T-cell (primary cell): ENCODE measurements around the gene TMED10. TPM values are rescaled to one million over a fixed set of nuclear protein-coding genes. Genes with fewer than 3 reads are reported as not detected.
"Not testable (repeated sequence)": the region's sequence is repeated elsewhere in the genome, so short reads cannot be mapped to it uniquely, and the experiment has no call there.

Source experiments
- ATAC-seq, 4 experiments: fragments of 200-7000 bp in 3 of 4; fragments of 150-1000 bp in 1 of 4; cut with Tn5 transposase; replicated peaks in 1 of 4; 1 replicate in 3 of 4; 2 replicates in 1 of 4; pipeline ENCODE4 v1.10.0; 2021; ENCODE audit warnings: moderate library complexity in 3 of 4, mild to moderate bottlenecking in 2 of 4, moderate number of reproducible peaks in 1 of 4
- CTCF ChIA-PET, 2 donors: fragments of 300-600 bp; sonication (Branson Sonifier 250); formaldehyde crosslinking; loops; one replicate each; lab custom pipeline; 2022; ENCODE audit warnings: antibody characterized with exemption in 2 of 2; lab: Charles Lee
- POLR2A ChIA-PET, 2 donors: fragments of 300-600 bp; sonication (Branson Sonifier 250); formaldehyde crosslinking; loops; one replicate each; lab custom pipeline; 2022; ENCODE audit warnings: antibody characterized with exemption in 2 of 2; lab: Charles Lee
- DNase-seq, 35 experiments: peaks; one replicate each; pipeline versions ENCODE4 v3.0.0 to v3.0.0-alpha.2; 2013 to 2023
- H3K27ac ChIP-seq: one replicate; pipeline ENCODE4 v1.5.1; 2013; ENCODE audit warnings: low read length
- H3K27me3 ChIP-seq, 2 experiments: replicated peaks in 1 of 2; 1 replicate in 1 of 2; 2 replicates in 1 of 2; pipeline versions ENCODE4 v1.6.1 to v1.7.0; 2013; ENCODE audit warnings: low read length in 1 of 2, mixed read lengths in 1 of 2; ENCODE audit not compliant: control insufficient read depth in 2 of 2, insufficient read depth in 2 of 2; ENCODE audit errors: extremely low read depth in 1 of 2
- H3K36me3 ChIP-seq, 2 donors: 1 replicate in 1 of 2; 2 replicates in 1 of 2; pipeline versions ENCODE4 v1.6.1 to v1.7.0; 2013; ENCODE audit warnings: low read length in 1 of 2; ENCODE audit not compliant: control insufficient read depth in 2 of 2, insufficient read depth in 1 of 2; ENCODE audit errors: extremely low read depth in 1 of 2
- H3K4me1 ChIP-seq, 2 experiments: 1 replicate in 1 of 2; 2 replicates in 1 of 2; pipeline versions ENCODE4 v1.6.1 to v1.7.0; 2013; ENCODE audit warnings: low read length in 2 of 2, mixed read lengths in 1 of 2; ENCODE audit not compliant: insufficient read depth in 2 of 2, control insufficient read depth in 1 of 2; ENCODE audit errors: extremely low read depth in 1 of 2
- H3K4me3 ChIP-seq, 2 donors: 1 replicate in 1 of 2; 2 replicates in 1 of 2; pipeline versions ENCODE4 v1.5.1 to v1.7.0; 2013; ENCODE audit warnings: mild to moderate bottlenecking in 2 of 2, low read length in 1 of 2, moderate library complexity in 1 of 2; ENCODE audit not compliant: control insufficient read depth in 1 of 2; ENCODE audit errors: extremely low read depth in 1 of 2
- H3K9me3 ChIP-seq: 2 replicates; pipeline ENCODE4 v1.7.0; 2013
- H3K27ac Mint-ChIP-seq, 2 donors: one replicate each; pipeline ENCODE4 v1.8.0; 2020 to 2021; ENCODE audit warnings: mild to moderate bottlenecking in 2 of 2, mixed read lengths in 2 of 2
- H3K27me3 Mint-ChIP-seq, 2 donors: one replicate each; pipeline ENCODE4 v1.8.0; 2021 to 2022; ENCODE audit warnings: mixed read lengths in 2 of 2
- H3K36me3 Mint-ChIP-seq: one replicate; pipeline ENCODE4 v1.8.0; 2021; ENCODE audit warnings: mixed read lengths
- H3K4me1 Mint-ChIP-seq, 3 donors: one replicate each; pipeline ENCODE4 v1.8.0; 2020 to 2022; ENCODE audit warnings: mixed read lengths in 3 of 3, mild to moderate bottlenecking in 1 of 3
- H3K4me3 Mint-ChIP-seq, 3 donors: one replicate each; pipeline ENCODE4 v1.8.0; 2020 to 2022; ENCODE audit warnings: mild to moderate bottlenecking in 3 of 3, mixed read lengths in 3 of 3, moderate library complexity in 3 of 3
- H3K9me3 Mint-ChIP-seq, 3 donors: one replicate each; pipeline ENCODE4 v1.8.0; 2020 to 2022; ENCODE audit warnings: mixed read lengths in 3 of 3
- WGBS: methylation state at CpG from one replicate; pipeline ENCODE4 v1.1.5; 2013; ENCODE audit warnings: missing lambda C conversion rate; ENCODE audit not compliant: insufficient coverage; 5-methylcytosine and 5-hydroxymethylcytosine counted together
- total RNA-seq, 35 experiments: library from RNA in 6 of 35; stranded (reverse) in 6 of 35; fragments of 120-200 nt in 1 of 35; gene quantifications; one replicate each; pipeline versions ENCODE4 v1.2.1 to v1.2.4 and lab custom pipeline; 2013 to 2026

The TMED10 gene
- total RNA-seq, 5 donors from 2014 or later (not counting 1 experiment from before 2014, with no cell fraction given) = 143 to 193 (median 151) TPM

GRCh38 chr14:75127903-75128595 is 48.4 kb downstream of the TMED10 start:
- peaks cover 14 to 34% of the 10 kb centered on the region in 2 experiments for H3K4me1 ChIP-seq
- H3K9me3 ChIP-seq = no peaks in the 10 kb centered on the region
- no peak for ATAC-seq
- Mint-ChIP-seq H3K4me1 (peaks cover 44 to 53% (median 50%) of the 10 kb centered on the region in 3 donors), H3K9me3 (no peaks in the 10 kb centered on the region), H3K4me3 (peak overlapping the region; percentile 95 to 97 (median 96)), H3K36me3 (peaks cover 9% of the 10 kb centered on the region), H3K27me3 (no peaks in the 10 kb centered on the region), H3K27ac (peak overlapping the region; percentile 87 to 96)
- H3K4me3 ChIP-seq = peak overlapping the region; percentile 36 to 87
- H3K27ac ChIP-seq = peak overlapping the region; percentile 92
- peaks cover 0 to 10% of the 10 kb centered on the region in 2 donors for H3K36me3 ChIP-seq
- H3K27me3 ChIP-seq = no peaks in the 10 kb centered on the region
- WGBS = 95% methylated on average over 7 of the region's 10 CpGs
- CTCF ChIA-PET = interaction anchor here (0.5 to 1.2 kb wide), 6 partner anchors 12 to 181 kb away, joined by 3 to 5 read pairs (median 3); no protein-coding TSS in a partner anchor
- POLR2A ChIA-PET = interaction anchor here in 1 of 2 donors (1.0 kb wide), 1 partner anchor 170 kb away, joined by 4 read pairs; no protein-coding TSS in a partner anchor
- DNase-seq = no peak

GRCh38 chr14:75127474-75127820 is 49.0 kb downstream of the TMED10 start:
- peaks cover 44 to 50% (median 47%) of the 10 kb centered on the region in 3 donors for H3K4me1 Mint-ChIP-seq
- H3K9me3 Mint-ChIP-seq, H3K9me3 ChIP-seq, H3K36me3 ChIP-seq, H3K27me3 Mint-ChIP-seq, ATAC-seq, H3K36me3 Mint-ChIP-seq, H3K27me3 ChIP-seq: not testable (repeated sequence)
- H3K4me3 ChIP-seq = peak overlapping the region; percentile 36 to 87
- CTCF ChIA-PET = interaction anchor here in 1 of 2 donors (0.5 to 1.5 kb wide), 4 partner anchors 9 to 266 kb away, joined by 3 to 4 read pairs (median 3); no protein-coding TSS in a partner anchor
- DNase-seq = peak in 3 of 35 experiments; percentile 3 to 23 (median 5)
- H3K27ac ChIP-seq = peak overlapping the region; percentile 92
- peak overlapping the region; percentile 96 for H3K27ac Mint-ChIP-seq
- peak overlapping the region; percentile 95 to 97 (median 96) for H3K4me3 Mint-ChIP-seq
- POLR2A ChIA-PET = interaction anchor here in 1 of 2 donors (0.7 kb wide), 1 partner anchor 59 kb away, joined by 5 read pairs; no protein-coding TSS in a partner anchor
- WGBS = 52% methylated on average over 9 of the region's 16 CpGs
- H3K4me1 ChIP-seq = peaks cover 14 to 34% of the 10 kb centered on the region in 2 experiments

GRCh38 chr14:75126679-75127473 is 49.5 kb downstream of the TMED10 start, which contains the start of gene NEK9:
Gene NEK9, minus strand, starts transcription at chr14:75127048. Its CDS starts 127 bp downstream, at chr14:75126921.
- Histone ChIP-seq H3K4me3 (peak within 1 kb of the TSS; percentile 36 to 87), H3K9me3 (no peaks in the 10 kb centered on the region), H3K27ac (peak within 1 kb of the TSS; percentile 92), H3K27me3 (no peaks in the 10 kb centered on the region), H3K4me1 (peaks cover 14 to 34% of the 10 kb centered on the region in 2 experiments), H3K36me3 (peaks cover 0 to 5% of the 10 kb centered on the region in 2 donors)
- 0% methylated on average over 71 of the region's 76 CpGs for WGBS
- Mint-ChIP-seq H3K4me1 (peaks cover 44 to 52% (median 45%) of the 10 kb centered on the region in 3 donors), H3K4me3 (peak within 1 kb of the TSS; percentile 95 to 97 (median 96)), H3K9me3 (no peaks in the 10 kb centered on the region), H3K27ac (peak within 1 kb of the TSS; percentile 96), H3K27me3 (no peaks in the 10 kb centered on the region), H3K36me3 (peaks cover 6% of the 10 kb centered on the region)
- CTCF ChIA-PET = interaction anchor here in 1 of 2 donors (0.5 to 1.6 kb wide), 8 partner anchors 9 to 266 kb away, joined by 3 to 14 read pairs (median 3); no protein-coding TSS in a partner anchor
- ATAC-seq (peak; percentile 90 to 93 (median 92)), DNase-seq (peak; percentile 77 to 93 (median 87))
- POLR2A ChIA-PET = interaction anchor here (0.5 to 1.5 kb wide), 6 partner anchors 50 to 473 kb away, joined by 3 to 7 read pairs (median 4); no protein-coding TSS in a partner anchor

GRCh38 chr14:75126121-75126544 is 50.3 kb downstream of the TMED10 start:
- Histone ChIP-seq H3K4me1 (peaks cover 14 to 34% of the 10 kb centered on the region in 2 experiments), H3K4me3 (peak overlapping the region; percentile 36 to 87), H3K9me3 (no peaks in the 10 kb centered on the region), H3K27me3 (no peaks in the 10 kb centered on the region), H3K27ac (peak overlapping the region; percentile 92), H3K36me3 (peaks cover 0 to 5% of the 10 kb centered on the region in 2 donors)
- ChIA-PET POLR2A (interaction anchor here (0.5 to 1.5 kb wide), 6 partner anchors 51 to 474 kb away, joined by 3 to 11 read pairs (median 6); no protein-coding TSS in a partner anchor), CTCF (interaction anchor here in 1 of 2 donors (0.5 to 1.6 kb wide), 8 partner anchors 8 to 265 kb away, joined by 3 to 14 read pairs (median 3); no protein-coding TSS in a partner anchor)
- Mint-ChIP-seq H3K27ac (peak overlapping the region; percentile 96), H3K4me3 (peak overlapping the region; percentile 95 to 97 (median 96)), H3K36me3 (peaks cover 7% of the 10 kb centered on the region), H3K4me1 (peaks cover 44 to 52% (median 45%) of the 10 kb centered on the region in 3 donors), H3K9me3 (no peaks in the 10 kb centered on the region), H3K27me3 (no peaks in the 10 kb centered on the region)
- DNase-seq (peak in 12 of 35 experiments; percentile 6 to 68 (median 11)), ATAC-seq (peak in 1 of 4 experiments; percentile 34)
- no CpG with 5 or more reads among the region's 6 CpGs for WGBS

GRCh38 chr14:75125617-75126016 is 50.8 kb downstream of the TMED10 start:
- WGBS = 50% methylated on average over 1 of the region's 5 CpGs
- no peak overlapping the region for H3K4me3 ChIP-seq
- Mint-ChIP-seq H3K27ac (peak overlapping the region; percentile 64 to 96), H3K9me3 (no peaks in the 10 kb centered on the region), H3K4me1 (peaks cover 44 to 52% (median 45%) of the 10 kb centered on the region in 3 donors), H3K36me3 (peaks cover 8% of the 10 kb centered on the region), H3K4me3 (peak overlapping the region; percentile 95 to 97 (median 96)), H3K27me3 (no peaks in the 10 kb centered on the region)
- DNase-seq (no peak), ATAC-seq (no peak)
- peaks cover 14 to 34% of the 10 kb centered on the region in 2 experiments for H3K4me1 ChIP-seq
- peaks cover 0 to 6% of the 10 kb centered on the region in 2 donors for H3K36me3 ChIP-seq
- ChIA-PET POLR2A (interaction anchor here in 1 of 2 donors (0.6 to 1.5 kb wide), 3 partner anchors 133 to 173 kb away, joined by 7 to 11 read pairs (median 7); no protein-coding TSS in a partner anchor), CTCF (interaction anchor here in 1 of 2 donors (1.4 to 1.6 kb wide), 2 partner anchors 170 to 178 kb away, joined by 5 to 14 read pairs; no protein-coding TSS in a partner anchor)
- no peaks in the 10 kb centered on the region for H3K27me3 ChIP-seq
- H3K27ac ChIP-seq = peak overlapping the region; percentile 92
- no peaks in the 10 kb centered on the region for H3K9me3 ChIP-seq
